ENCODE measurements around the gene RIC1. TPM values are rescaled to one million over a fixed set of nuclear protein-coding genes. Genes with fewer than 3 reads are reported as not detected.
A peak's percentile ranks its signal among the peaks of the same experiment; 100 is the strongest.

The RIC1 gene
- total and polyA plus RNA-seq, 12 donors, result 3.6 to 33.1 (median 17.9) TPM

DNA sequence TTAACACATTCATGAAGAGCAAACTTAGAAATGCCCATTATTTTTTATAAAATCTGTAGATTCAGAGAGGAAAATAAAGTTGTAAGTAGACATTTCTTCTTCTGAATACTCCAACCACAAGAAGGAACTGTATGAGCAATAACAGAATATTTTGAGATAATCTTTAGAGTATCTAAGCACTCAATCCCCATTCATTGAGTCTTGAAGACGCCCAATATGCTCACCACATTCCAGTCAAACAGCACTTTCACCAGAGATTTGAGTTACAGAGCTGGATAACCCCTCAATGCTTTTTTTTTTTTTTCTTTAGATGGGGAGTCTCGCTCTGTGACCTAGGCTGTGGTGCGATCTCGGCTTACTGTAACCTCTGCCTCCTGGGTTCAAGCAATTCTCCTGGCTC, 14.7 kb upstream of the RIC1 start:
- intact Hi-C loops (cut with DNase I), result no loop called here
- H3K4me1 ChIP-seq (replicated peaks in 1 of 2), result peaks cover 0 to 4% of the 10 kb centered on the region in 2 donors

DNA sequence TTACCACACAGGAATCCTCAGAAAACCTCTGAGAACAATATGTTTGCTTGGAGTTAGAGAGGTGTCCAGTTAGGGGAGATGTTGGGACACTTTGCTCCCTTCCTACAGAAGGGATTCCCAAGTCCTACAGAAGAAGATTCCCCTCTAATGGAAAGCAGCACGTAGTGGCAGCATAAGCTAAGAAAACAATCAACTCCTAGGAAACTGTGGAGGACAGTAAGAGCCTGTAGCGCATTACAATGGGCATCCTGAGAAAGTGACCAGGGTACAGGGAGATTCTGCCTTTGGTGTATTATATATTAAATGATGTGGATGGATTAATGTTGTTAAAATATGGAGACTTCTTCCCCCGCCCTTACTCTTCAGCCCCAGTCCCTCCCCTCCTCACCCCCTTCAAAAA, 13.9 kb upstream of the RIC1 start:
- H3K9me3 ChIP-seq (replicated peaks in 1 of 3), result no peaks in the 10 kb centered on the region
- TF ChIP-seq, protein P1, sequence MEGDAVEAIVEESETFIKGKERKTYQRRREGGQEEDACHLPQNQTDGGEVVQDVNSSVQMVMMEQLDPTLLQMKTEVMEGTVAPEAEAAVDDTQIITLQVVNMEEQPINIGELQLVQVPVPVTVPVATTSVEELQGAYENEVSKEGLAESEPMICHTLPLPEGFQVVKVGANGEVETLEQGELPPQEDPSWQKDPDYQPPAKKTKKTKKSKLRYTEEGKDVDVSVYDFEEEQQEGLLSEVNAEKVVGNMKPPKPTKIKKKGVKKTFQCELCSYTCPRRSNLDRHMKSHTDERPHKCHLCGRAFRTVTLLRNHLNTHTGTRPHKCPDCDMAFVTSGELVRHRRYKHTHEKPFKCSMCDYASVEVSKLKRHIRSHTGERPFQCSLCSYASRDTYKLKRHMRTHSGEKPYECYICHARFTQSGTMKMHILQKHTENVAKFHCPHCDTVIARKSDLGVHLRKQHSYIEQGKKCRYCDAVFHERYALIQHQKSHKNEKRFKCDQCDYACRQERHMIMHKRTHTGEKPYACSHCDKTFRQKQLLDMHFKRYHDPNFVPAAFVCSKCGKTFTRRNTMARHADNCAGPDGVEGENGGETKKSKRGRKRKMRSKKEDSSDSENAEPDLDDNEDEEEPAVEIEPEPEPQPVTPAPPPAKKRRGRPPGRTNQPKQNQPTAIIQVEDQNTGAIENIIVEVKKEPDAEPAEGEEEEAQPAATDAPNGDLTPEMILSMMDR (IDR thresholded peaks at IDR 0.05), result no peak
- no peak for TF ChIP-seq POLR2A (IDR thresholded peaks at IDR 0.05)
- H3K27me3 ChIP-seq, result no peaks in the 10 kb centered on the region
- H3K4me3 ChIP-seq, result no peak overlapping the region
- intact Hi-C loops (cut with DNase I), result no loop called here
- 90 to 96% (median 92%) methylated on average over 3 of the region's 3 CpGs for WGBS, 4 donors
- no peak overlapping the region for H3K27ac ChIP-seq
- H3K36me3 ChIP-seq (replicated peaks in 1 of 2), result no peaks in the 10 kb centered on the region
- DNase-seq, result no peak
- H3K4me1 ChIP-seq (replicated peaks in 1 of 2), result no peaks in the 10 kb centered on the region

More for the DNA sequence above, 14.7 kb upstream of the RIC1 start:
- no peaks in the 10 kb centered on the region for H3K27me3 ChIP-seq
- TF ChIP-seq POLR2A (IDR thresholded peaks at IDR 0.05), result no peak
- TF ChIP-seq, protein P1 (IDR thresholded peaks at IDR 0.05), result no peak
- no peak overlapping the region for H3K4me3 ChIP-seq
- H3K9me3 ChIP-seq (replicated peaks in 1 of 3), result no peaks in the 10 kb centered on the region
- no peak overlapping the region for H3K27ac ChIP-seq
- H3K36me3 ChIP-seq (replicated peaks in 1 of 2), result no peaks in the 10 kb centered on the region
- 93 to 99% (median 96%) methylated on average over 4 of the region's 4 CpGs for WGBS, 4 donors
- DNase-seq, result no peak

DNA sequence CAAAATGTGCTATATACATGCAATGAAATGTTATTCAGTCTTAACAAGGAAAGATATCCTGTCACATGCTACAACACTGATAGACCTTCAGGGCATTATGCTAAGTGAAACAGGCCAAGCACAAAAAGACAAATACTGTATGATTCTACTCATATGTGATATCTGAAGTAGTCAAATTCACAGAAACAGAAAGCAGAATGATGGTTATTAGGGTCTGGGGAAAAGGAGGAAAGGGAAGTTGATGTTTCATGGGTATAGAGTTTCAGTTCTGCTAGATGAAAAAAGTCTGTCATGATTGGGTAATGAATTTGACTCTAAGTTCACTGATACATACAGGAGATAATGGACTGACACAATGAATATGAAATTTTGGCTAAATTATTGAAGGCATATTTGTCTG, 11.2 kb upstream of the RIC1 start:
- DNase-seq, result no peak
- Histone ChIP-seq H3K9me3 (replicated peaks in 1 of 3) (no peaks in the 10 kb centered on the region), H3K36me3 (replicated peaks in 1 of 2) (no peaks in the 10 kb centered on the region), H3K27ac (peak overlapping the region in 1 of 5 donors; percentile 41), H3K4me1 (replicated peaks in 1 of 2) (peaks cover 0 to 11% of the 10 kb centered on the region in 2 donors), H3K27me3 (no peaks in the 10 kb centered on the region), H3K4me3 (no peak overlapping the region)
- intact Hi-C loops (cut with DNase I), result no loop called here
- TF ChIP-seq POLR2A (IDR thresholded peaks at IDR 0.05), result no peak
- TF ChIP-seq, protein P1 (IDR thresholded peaks at IDR 0.05), result no peak

DNA sequence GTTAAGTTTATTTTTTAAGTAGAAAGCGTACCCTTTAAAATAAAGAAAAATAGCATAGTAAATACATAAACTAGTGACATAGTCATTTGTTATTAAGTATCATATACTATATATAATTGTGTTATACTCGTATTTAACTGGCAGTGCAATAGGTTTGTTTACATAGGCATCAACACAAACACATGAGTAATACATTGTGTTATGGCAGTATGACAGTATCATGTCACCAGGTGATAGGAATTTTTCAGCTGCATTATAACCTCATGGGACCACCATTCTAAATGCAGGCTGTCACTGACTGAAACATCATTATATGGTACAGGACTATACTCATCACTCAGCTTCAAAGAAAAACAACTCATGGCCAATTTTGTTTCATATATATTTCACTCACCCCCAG, 8.4 kb upstream of the RIC1 start:
- Histone ChIP-seq H3K27me3 (no peaks in the 10 kb centered on the region), H3K27ac (no peak overlapping the region), H3K9me3 (replicated peaks in 1 of 3) (no peaks in the 10 kb centered on the region), H3K4me1 (replicated peaks in 1 of 2) (peaks cover 0 to 15% of the 10 kb centered on the region in 2 donors), H3K4me3 (no peak overlapping the region), H3K36me3 (replicated peaks in 1 of 2) (no peaks in the 10 kb centered on the region)
- 90 to 96% (median 93%) methylated on average over 2 of the region's 2 CpGs for WGBS, 4 donors
- DNase-seq, result no peak
- no peak for TF ChIP-seq POLR2A (IDR thresholded peaks at IDR 0.05)
- TF ChIP-seq, protein P1 (IDR thresholded peaks at IDR 0.05), result no peak
- intact Hi-C loops (cut with DNase I), result no loop called here

All from adrenal gland (tissue), 12 donors.